Measurements from ENCODE around the gene EMP2.

DNA sequence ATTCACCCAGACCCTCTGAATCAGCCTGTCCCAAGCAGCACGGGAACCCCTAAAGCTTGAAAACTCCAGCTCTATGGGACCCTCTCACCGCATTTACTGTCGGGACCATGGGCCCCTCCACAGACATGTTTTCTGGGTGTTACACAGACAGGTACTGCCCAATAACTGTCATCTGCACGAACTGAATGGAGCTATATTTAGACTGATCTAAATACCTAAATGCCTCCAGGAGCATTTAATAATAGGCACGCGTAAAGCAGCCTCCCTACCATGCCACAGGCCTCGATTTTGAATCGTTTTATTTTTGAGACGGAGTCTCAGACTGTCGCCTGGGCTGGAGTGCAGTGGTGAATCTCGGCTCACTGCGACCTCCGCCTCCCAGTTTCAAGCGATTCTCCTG, 49.7 kb downstream of the EMP2 start:
- TF ChIP-seq, protein P1, sequence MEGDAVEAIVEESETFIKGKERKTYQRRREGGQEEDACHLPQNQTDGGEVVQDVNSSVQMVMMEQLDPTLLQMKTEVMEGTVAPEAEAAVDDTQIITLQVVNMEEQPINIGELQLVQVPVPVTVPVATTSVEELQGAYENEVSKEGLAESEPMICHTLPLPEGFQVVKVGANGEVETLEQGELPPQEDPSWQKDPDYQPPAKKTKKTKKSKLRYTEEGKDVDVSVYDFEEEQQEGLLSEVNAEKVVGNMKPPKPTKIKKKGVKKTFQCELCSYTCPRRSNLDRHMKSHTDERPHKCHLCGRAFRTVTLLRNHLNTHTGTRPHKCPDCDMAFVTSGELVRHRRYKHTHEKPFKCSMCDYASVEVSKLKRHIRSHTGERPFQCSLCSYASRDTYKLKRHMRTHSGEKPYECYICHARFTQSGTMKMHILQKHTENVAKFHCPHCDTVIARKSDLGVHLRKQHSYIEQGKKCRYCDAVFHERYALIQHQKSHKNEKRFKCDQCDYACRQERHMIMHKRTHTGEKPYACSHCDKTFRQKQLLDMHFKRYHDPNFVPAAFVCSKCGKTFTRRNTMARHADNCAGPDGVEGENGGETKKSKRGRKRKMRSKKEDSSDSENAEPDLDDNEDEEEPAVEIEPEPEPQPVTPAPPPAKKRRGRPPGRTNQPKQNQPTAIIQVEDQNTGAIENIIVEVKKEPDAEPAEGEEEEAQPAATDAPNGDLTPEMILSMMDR (IDR thresholded peaks at IDR 0.05) = no peak
- no peak for TF ChIP-seq POLR2A (IDR thresholded peaks at IDR 0.05)

All from esophagus squamous epithelium (tissue), 4 donors.